ENCODE results near the gene PPP1R7.

The PPP1R7 gene

DNA sequence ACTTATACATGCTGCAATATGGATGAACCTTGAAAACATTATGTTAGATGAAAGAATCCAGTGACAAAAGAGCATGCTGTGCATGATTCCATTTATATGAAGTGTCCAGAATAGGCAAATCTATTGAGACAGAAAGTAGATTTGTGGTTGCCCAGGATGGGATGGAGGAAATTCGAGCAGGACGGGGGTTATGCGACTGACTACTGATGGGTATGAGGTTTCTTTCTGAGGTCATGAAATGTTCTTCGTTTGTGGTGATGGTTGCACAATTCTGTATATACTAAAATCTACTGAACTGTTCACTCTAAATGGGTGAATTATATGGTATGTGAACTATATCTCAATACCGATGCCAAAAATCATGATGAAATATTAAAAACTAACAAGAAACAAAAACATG, 29.3 kb upstream of the PPP1R7 start:
- no peak for DNase-seq

DNA sequence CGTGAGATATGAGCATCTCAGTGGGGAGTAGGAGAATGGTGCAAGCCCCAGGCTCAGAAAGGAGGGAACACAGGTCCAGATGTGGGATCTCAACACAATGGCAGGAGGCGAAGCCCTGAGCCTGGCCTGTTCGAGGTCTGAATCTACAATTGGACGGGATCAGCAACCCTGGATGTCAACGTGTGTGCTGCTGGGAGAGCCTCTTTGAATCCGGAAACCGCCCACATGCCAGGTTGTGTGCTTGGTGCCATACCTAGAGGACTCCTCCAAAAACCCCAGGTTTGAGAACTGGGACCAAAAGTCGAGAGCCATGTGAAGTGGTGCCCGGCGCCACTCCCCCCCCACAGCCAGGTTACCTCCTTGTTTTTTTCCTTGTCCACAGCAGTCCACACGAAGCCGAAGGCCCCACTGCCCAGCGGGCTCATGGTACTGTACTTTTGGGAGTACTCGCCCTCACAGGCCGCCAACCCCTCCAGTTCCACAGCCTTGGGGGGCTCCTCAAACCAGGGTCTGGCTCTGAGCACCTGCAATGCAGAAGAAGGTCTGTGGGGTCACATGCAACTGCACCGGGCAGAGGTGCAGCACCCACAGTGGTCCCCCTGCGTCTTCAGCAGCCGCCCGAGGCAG, 27.8 kb upstream of the PPP1R7 start:
- DNase-seq, result peak; percentile 54

DNA sequence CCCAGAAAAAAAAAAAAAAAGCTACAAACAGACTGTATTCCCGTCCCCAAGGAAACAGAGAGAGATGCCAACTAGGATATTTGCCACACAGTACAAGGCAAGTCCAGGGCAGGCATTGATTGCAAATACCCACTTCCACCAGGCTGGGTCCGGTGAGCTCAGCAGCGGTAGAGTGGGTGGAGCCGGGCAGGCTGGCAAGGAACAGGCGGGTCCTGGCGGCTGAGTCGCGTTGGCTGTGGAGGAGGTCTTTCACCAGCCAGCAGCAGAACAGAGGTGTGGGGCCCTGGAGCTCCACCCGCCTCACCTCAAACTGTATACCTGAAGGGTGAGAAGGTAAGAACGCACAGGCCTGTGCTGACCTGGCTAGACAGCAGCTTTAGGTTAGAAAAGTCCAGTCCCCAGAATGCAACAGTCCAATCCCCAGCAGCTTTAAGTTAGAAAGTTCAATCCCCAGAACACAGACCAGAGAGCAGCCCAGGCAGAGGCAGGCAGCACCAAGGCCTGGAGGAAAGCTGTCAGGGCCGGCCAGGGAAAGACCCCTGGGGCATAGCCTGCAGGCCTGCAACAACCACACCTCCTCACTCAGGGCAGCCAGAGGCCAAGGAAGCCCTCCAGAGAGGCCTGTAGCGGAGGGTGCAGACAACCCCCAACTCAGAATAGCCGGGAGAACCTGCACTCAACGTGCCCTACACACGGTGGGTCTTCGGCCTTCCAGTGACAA, 26.3 kb upstream of the PPP1R7 start:
- peak; percentile 89 for DNase-seq

DNA sequence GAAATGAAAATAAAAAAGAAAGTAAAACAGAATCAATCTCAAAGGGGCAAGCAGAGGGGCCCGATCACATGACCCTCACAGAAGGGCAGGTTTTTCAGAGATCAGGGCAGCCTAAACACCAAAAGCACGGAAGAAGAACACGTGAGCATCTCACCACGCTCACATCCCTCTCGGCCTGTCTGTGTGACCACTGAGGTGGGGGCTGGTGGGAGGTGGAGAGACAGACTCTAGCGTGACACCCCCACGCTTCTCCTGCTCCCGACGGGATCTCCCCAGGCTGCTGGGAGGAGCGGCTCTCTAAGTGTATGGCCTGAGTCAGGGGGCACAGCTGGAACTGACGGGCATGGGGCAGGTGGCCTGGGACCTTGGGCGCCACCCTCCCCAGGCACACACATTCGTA, 24.6 kb upstream of the PPP1R7 start:
- DNase-seq, result peak; percentile 64

DNA sequence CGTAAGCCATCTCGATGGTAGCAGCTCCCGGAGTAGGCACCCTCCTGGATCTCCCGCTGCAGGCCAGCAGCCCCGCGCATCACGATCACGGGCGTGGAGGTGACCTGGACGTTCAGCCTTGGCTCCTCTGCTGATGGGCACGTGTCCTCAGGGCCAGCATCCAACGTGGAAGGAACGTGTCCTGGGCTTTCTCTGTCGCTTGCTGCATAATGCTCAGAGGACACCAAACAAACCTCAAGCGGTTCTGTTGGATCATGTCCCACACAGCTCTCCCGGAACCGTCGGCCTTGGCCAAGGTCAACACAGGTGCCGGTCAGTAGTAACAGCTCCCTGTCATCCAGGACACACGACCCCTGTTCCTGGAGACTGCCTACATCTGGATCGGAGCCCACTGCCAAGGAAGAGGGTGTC, 24.1 kb upstream of the PPP1R7 start:
- DNase-seq, result peak; percentile 56

DNA sequence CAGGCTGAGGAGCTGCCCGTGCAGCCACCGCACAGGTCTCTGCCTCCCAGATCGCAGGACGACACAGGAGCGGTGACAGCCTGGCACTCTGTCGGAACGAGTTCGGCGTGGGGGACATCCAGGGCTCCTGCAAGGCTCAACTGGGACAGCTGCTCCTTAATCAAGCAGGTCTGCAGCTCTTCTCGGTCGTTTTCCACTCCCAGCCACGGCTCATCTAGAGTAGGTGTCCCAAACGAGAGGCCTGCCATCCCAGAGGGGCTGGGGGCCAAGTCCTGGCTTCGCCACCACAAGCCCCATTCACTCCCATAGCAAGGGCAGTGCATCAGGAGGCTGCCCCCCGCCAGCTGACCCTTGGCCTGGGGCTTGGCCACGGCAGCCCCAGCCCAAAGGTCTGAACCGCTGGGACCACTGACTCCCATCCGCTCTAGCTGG, 23.5 kb upstream of the PPP1R7 start:
- peak; percentile 56 for DNase-seq

DNA sequence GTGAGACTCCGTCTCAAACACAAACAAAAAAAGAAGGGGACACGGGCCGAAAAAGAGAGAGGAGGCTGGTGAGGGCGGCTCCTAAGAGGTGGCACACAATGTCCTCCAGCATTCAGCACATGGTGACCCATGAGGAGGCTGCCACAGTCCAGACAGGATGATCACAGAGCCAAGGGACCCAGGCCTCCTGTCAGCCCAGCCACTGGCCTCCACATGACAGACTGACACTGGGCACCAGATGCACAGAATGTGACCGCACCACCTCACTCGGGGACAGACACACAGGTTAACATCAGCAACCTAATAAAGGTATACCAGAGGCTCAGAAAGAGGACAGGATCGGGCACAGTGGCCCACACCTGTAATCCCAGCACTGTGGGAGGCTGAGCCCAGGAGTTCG, 22.0 kb upstream of the PPP1R7 start:
- peak; percentile 59 for DNase-seq

DNA sequence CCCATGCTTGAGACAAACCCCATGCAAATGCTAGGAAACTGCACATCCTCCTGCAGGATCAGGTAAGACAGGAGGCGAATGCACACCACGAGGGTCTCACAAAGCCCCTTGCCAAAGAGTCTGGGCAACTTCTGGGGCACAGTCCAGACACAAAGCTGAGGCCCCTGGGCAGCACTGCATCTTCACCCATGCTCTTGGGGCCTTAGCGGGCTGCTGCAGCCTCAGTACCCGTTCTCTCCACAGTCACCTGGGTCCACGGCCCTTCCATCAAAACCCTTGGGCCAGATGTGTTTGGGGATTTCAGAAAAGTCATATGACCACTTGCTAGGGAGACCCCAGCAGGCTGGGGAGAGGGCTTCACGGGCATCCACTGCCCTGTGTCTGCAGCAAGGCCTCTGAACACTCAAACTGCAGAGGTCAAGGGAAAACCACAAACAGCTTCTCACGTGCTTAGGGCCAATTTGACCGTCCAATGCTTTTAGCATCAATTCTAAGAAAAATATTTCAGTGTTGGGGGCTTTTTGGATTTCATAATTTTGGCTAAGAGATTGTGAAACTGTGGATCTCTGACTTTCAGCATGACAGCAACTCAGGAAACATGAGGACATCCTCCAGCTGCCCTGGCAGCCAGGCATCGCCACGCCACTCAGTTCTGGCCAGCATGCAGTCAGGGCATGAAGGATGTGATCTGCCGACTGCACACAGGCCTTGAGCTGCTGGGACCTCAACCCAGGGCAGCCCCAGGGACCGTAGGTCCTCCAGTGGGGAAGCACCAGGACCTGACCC, 21.0 kb upstream of the PPP1R7 start:
- DNase-seq, result peak; percentile 53

DNA sequence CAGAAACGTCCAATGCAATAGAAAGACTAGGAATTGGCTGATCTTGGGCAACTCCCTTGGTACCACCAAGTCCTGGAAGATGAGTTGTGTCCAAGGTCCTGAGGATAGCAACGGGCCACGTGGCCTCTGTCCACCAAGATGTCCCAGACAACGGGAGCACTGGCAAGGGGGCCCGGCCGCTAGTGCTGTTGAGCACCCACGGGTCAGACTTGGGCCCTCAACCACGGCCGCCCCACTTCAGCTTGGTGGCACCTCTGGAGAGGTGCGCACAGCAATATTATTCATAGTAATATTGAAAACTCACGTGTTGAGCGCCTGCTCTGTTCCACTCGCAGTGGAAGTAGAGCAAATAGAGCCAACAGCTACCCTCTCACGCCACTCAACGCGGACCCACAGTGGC, 20.0 kb upstream of the PPP1R7 start:
- peak; percentile 53 for DNase-seq

DNA sequence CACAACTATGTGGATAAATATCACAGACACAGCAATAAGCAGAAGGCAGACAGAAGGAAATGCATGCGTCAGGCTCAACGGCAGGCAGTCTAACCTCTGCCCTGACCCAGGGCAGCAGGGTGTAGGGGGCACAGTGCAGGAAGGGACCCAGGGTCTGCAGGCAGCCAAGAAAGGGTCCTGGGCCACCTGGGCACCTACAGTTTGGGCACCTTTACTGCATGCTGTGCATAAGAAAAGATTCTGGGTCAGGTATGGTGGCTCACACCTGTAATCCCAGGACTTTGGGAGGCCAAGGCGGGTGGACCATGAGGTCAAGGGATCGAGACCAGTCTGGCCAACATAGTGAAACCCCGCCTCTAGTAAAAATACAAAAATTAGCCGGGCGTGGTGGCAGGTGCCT, 18.7 kb upstream of the PPP1R7 start:
- peak; percentile 39 for DNase-seq

DNA sequence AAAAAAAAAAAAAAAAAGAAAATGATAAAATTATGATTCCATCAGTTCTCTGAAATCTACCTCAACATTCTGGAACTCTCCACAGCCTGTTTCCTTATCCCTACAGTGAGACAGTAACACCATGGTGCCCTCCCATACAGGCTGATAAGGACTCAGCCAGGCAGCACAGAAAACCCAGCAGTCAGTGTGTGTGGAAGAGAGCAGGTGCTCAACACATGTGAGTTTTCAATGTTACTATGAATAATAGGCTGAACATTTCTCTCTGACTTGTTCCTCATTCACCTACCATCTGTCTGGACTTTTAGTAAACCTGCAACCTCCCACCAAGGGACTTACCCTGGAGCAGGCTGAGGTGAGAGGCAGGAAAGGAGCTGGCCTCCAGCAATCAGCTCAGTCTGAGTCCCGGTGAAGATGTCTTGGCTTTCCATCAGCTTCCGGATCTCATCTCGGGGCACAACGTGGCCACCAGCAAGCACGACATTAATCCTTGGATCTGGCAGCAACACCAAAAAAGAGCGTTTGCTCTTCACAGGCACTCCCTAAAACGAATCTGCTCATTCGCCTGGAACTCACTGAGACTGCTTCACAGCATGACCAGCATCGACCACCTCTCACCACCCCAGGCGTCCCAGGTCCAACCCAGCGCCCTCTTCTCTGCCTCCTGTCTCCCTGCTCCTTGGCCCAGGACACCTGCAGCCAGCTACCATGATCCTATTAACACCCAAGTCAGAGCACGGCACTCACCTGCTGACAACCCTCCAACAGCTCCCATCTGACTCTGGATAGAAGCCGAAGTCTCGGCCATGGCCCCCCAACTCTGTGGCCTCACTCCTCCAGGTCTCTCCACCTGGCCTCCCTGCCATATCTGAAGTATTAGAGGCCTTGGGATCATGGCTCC, 17.5 kb upstream of the PPP1R7 start:
- peak; percentile 59 for DNase-seq

DNA sequence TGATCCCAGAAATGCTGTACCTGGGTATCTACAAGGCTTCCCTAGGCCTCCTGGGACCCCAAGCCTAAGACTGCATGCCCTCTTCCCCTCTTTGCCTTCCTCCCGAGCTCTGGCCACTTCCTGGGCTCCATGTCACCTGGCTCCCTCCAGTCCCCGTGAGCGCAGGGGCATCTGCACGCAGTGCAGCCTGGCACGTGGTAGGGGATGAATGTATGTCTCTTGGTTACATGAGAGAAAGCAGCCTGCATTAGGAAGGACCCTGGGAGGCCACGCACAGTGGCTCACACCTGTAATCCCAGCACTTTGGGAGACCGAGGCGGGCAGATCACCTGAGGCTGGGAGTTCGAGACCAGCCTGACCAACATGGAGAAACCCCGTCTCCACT, 16.8 kb upstream of the PPP1R7 start:
- peak; percentile 8 for DNase-seq

DNA sequence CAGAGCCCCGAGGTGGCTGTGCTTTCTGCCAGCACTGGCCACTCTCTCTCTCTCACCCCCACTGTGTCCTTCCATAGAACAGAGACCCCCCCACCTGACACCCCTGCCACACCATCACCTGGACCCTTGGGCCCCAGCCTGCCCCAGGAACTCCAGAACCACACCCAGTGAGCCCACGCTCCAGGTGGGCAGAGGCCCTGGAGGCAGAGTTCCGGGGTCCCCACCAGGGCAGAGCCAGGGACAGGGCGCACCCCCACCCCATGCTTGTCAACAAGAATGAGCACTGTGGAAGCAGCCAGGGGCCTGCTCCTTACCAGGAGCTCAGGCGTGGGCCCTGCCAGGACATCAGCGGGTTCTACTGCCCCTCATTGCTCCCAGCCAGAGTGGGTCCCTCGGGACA, 15.6 kb upstream of the PPP1R7 start:
- peak; percentile 45 for DNase-seq

DNA sequence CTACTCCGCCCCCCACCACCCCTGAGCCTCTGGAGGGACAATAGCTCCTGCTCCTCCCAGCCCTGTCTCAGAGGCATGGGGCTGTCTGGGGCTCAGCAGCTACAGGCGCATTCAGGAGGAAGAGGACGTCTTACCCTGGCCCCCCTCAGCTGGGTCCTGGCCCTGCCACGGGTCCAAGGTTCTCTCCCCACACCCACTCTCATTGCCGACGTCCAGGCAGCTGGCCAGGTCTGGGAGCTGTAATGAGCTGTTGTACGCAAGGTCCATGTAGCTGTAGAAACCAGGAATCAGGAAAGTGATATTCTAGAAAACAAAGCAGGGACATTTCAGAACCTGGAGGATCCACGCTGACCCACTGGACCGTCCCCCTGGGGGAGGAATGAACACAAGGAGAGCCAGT, 14.5 kb upstream of the PPP1R7 start:
- DNase-seq, result peak; percentile 50

DNA sequence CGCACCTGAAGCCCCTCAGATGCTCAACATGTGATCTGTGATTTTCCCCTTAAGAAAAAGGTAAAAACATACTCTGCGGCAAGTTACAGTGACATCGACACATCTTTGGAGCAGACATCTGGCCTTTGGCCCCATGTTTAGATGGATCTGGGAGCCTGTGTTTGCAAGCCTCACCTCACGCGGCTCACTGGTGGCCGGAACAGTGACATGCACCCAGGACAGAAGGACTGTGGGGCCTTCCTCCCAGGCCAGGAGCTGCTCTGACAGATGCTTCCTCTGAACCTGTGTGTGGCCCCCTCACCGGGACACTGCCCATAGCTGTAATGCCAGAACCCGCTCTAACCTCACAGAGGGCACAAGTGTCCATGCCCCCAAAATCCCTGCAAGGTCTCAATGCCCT, 14.1 kb upstream of the PPP1R7 start:
- peak; percentile 31 for DNase-seq

DNA sequence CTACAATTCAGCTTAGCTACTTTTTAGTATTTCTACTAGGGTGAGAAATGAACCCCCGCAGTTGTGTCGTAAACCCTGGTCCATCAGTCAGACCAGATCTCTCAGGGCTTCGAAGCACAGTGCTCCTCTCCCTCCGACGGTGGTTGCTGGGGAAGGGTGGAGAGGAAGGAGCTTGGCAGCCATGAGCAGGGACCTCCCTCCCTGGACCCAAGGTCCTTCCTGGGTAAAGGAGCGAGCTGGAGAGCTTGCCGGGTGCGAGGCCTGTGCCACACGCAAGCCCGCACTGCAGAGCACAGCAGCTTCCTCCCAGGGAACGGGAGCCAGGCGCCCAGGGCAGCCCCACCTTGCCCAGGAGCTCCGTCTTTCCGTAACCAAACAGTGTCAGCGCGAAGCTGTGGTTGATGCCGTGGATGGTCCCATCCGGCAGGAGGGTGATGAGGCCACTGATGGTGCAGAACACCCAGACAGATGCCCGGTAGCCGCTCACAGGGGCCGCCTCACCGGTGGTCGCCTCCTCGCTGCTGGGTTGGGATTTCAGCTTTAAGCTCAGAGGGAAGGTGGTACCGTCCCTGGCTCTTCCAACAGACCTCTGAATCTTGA, 13.5 kb upstream of the PPP1R7 start:
- peak; percentile 55 for DNase-seq

DNA sequence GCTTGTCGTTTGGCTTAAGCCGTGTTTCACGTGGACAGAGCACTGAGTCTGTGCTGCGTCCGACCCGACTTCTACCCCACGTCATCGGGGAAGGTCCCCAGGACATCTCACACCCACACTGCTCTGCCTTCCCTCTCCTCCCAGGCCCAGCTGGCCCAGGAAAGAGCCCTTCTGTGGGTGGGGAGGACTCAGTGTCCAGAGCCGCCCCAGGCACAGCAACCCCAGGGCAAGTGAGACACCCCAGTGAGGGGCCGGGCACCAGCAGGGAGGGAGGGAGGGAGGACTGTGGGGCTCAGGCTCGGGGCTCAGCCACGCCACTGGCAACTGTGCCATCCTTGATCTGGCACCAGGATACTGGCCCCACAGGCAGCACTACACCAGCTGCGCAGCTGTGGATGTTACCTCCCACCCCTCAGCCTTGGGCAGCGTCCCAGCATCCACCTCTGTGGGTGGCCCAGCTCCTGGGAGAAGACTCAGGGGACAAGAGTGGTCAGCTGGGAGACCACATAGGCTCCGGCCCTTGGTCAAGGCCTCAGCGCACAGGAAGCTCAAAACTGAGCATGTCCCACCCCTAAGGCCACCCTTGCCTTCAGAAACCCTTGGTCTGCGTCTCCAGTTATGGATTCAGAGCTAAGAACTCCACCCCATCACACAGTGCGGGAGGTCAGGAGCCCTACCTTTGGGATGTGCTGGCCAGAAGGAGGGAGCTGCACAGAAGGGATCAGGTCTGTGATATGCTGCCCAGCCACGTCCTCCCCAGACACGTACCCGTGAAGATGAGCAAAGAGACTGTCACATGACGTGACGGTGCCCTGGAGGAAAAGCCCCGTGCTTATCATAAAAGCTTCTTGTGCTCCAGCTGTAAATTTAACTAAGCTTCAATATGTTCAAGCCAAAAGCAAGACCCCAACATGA, 12.7 kb upstream of the PPP1R7 start:
- peak; percentile 53 for DNase-seq

DNA sequence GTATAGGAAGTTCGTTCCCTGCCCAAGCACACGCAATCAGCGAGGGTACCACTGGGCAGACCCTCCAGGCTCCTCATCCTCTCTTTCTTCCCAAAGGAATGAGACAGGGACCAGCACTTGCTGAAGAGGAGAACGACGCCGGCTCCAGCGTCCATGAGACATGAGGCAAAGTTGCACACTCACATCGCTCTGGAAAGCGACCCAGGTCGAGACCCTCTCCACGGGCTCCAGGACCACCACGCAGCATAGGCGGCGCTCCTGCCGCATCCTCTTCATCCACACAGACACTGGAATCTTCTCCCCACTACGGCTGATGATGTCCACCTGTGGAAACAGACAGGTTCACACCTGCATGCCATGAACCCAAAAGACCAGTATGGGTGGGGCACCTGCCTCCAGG, 11.8 kb upstream of the PPP1R7 start:
- DNase-seq, result peak; percentile 12

DNA sequence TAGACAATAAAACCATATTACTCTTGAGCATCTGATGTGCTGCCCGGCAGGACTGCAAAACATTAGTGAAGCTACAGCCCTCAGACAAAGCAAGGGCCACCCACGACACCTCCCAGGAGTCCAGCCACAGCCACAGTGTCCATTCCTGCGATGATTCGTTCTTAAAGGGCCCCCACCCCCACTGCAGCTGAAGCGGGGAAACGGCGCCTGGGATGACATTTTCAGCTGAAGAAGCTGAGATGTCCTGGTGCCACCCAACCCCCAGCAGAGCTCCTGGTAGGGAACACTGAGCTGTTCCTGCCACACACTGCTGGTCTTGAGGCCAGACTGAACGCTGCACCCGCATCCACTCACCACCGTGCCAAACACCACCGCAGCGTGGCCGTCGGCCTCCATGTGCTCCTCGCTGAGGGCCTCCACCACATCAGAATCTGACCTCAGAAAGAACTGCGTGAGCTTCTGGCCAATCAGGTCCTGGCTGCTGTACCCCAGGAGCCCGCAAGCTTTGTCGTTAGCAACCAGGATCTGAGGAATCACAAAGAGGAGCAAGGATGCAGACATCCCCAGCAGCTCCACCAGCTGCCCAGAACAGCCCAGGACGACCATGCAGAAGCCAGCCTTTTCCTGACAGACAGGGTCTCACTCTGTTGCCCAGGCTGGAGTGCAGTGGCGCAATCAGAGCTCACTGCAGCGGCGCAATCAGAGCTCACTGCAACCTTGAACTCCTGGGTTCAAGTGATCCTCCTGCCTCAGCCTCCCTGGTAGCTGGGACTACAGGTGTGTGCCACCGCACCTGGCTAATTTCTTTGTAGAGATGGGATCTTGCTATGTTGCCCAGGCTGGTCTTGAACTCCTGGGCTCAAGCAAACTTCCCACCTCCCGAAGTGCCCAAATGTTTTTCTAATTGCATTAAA, 10.5 kb upstream of the PPP1R7 start:
- DNase-seq, result no peak

DNA sequence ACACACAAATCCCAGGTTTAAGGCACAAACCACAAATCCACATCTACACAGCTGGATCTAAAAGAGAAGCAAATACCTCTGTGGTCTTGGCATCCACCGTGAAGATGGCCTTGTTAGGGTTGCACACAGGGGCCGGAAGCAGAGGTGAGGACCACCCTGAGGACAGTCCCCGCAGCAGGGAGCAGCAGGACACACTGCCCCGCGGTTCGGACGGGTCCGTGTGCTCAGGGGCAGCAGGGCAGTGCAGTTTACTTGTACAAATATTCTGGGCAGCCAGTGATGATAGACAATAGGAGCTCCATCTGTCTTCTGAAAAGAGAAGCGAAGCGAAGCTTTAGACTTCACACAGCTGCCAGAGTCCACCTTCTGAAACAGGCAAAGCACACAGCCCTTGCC, 9.8 kb upstream of the PPP1R7 start:
- DNase-seq, result no peak
